Sciatic nerve (tissue), 2 donors: ENCODE data around the gene MYO6. TPM values are rescaled to one million over a fixed set of nuclear protein-coding genes. Genes with fewer than 3 reads are reported as not detected.

Experiments used
- ATAC-seq: fragments of 200-7000 bp; cut with Tn5 transposase; one replicate; pipeline ENCODE4 v1.9.1; 2020; ENCODE audit warnings: mild to moderate bottlenecking, moderate library complexity
- DNase-seq: peaks from one replicate; pipeline ENCODE4 v3.0.0-alpha.2; 2020; ENCODE audit warnings: low spot score
- intact Hi-C: fragments of 100-400 bp; cut with DNase I; formaldehyde crosslinking; loops from one replicate; pipeline ENCODE4 v1.14.2; 2022
- total RNA-seq: library from RNA; stranded (reverse); fragmentation: NEBNext Ultra II Directional; extraction: Animal tissue kit (Norgen Biotek cat#: 25700); gene quantifications from one replicate; pipeline ENCODE4 v1.2.1, GENCODE V29; 2021
- donor health status: DM: no; HTN: no; CAD: no.
- donor health status: DM: no; HTN: no; CAD: no.

MYO6 gene
- total RNA-seq, 1 donor from 2014 or later = 29.4 TPM

DNA sequence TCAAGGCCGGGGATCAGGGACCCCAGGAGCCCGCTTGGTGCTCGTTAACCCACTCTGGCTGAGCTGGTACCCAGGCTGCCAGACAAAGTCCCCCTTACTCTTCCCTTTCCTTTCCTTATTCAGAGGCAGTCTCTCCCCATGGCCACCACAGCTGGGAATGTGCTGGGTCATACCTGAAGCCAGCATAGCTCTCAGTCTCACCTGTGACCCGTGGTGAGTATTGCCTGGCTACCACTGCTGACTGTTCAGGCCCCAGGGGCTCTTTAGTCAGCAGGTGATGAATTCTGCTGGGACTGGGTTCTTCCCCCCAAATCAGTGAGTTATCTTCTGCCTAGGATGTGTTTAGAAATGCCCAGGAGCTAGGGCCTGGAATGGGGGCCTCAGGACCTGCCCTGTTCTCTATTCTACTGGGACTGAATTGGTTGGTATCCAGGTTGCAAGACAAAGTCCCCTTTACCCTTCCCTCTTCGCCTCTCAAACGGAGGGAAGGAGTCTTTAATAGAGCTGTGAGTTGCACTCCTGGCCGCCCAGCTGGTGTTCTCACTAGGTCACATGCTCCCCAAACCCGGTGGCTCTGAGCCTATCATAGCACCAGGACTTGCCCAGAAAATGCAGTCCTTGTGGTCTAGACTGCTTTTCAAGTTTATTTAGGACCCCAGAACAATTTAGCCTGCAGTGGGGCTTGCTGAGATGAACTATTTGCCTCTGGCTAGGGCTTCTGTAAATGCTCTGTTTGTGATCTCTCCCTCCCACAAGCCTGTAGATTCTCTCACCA is 64.6 kb downstream of the MYO6 start:
- ATAC-seq (no peak), DNase-seq (no peak)
- intact Hi-C loops = no loop called here

DNA sequence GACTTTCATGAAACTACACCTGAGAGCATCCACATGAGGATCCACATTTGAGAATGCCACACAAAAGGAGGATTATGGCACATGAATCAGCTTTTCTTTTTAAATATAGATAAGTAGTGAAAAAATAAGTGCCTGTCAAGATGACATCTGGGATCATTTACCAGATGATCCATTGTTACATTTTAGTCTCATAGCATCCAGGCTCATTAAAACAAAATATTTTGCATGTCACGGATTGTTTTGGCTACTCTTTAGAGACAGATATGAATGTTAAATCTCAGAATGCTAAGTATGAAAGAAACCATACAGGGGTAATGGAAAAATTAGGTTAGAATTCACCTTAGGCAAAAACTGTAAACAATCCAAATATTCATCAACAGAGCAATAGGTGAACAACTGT is 66.7 kb downstream of the MYO6 start:
- DNase-seq (no peak), ATAC-seq (no peak)
- intact Hi-C loops = no loop called here

DNA sequence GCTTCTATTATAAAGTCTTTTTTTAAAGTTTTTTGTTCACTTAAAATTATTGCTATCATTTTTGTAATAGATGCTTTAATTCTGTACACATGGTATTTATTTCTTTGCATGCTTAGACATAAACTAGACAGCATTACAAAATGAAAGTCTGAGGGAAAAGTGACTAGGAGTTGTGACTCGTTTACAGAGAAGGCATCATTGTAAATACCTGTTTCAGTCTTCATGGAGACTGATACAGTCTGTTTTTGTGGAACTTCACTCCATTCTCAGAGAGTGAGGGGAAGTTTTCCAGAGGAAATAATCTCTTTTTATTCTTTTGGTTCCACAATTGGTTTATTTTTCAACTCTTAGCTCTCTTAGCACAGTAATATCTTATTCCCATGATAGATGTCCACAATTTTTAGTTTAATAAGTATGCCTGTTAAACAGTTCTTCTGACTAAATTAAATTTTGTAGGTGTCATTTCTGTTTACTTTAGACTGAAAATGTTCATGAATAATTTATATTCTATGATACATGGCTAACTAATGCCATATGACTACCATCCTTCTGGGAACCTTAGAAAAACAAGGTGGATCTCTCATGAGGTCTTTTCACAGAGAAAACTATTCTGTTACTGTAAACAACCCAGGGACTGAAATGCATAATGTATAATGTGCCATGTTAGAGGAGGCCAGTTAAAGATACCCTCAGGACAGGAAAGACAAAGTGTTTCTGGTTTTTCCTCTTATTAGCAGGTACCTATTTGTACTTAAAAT is 69.2 kb downstream of the MYO6 start:
- intact Hi-C loops = no loop called here
- ATAC-seq = no peak
- DNase-seq = no peak

DNA sequence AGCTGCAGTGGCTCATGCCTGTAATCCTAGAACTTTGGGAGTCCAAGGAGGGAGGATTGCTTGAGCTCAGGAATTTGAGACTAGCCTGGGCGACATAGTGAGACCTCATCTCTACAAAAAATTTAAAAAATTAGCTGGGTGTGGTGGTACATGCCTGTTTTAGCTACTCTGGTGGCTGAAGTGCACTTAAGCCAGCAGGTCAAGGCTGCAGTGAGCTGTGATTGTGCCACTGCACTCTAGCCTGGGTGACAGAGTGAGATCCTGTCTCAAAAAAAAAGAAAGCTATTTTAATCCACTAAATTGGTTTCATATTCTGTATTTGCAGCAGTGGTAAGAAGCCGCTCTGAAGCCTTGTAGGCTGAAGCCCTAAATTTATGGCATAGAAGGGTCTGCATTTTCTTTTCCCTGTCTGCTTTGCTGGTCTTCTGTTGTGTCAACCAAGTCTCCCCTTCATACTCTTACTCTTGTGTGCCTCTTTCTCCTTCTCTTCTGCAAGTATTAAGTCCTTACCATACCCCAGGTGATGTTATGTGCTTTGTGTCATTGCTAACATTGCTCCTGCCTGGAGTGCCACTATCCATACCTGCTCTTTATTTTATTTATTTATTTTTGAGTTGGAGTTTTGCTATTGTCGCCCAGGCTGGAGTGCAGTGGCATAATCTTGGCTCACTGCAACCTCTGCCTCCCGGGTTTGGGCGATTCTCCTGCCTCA is 70.9 kb downstream of the MYO6 start:
- intact Hi-C loops = no loop called here
- DNase-seq (no peak), ATAC-seq (no peak)

DNA sequence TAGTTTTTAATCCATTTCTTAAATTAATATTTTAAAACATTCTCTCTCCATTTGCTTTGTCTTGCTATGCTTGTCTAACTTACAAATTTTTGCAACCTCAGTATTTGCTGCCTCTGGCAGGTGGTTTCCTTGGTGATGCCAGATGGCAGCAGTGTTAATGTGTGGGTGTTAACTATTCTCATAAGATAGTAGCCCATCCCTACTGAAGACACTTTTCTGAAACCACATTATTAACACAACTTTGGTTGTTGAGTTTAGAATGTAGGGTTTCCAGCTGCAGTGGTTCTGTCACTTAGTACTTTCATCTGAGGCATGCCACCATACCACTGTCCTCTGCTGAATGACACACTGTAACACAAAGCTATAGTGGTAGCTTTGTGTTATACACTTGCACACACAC is 75.1 kb downstream of the MYO6 start:
- ATAC-seq = no peak
- intact Hi-C loops = no loop called here
- DNase-seq = no peak

DNA sequence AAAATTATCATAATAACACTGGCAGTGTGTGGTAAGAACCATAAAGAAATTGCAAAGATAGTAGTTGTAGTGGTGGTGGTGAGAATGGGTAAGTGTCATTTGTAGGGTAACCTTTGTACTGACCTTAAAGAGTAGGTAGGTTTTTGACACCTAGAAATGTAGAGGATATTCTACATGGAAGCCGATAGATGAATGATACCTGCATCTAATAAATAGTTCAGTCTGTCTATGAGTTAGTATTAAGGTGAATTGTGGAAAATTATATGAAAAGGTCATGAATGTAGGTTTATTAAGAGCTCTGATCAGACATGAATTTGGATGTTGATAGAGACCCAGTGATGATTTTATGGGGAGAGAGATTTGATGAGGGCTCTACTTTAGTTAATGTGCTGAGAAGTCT is 78.1 kb downstream of the MYO6 start:
- ATAC-seq (no peak), DNase-seq (no peak)
- intact Hi-C loops = no loop called here

DNA sequence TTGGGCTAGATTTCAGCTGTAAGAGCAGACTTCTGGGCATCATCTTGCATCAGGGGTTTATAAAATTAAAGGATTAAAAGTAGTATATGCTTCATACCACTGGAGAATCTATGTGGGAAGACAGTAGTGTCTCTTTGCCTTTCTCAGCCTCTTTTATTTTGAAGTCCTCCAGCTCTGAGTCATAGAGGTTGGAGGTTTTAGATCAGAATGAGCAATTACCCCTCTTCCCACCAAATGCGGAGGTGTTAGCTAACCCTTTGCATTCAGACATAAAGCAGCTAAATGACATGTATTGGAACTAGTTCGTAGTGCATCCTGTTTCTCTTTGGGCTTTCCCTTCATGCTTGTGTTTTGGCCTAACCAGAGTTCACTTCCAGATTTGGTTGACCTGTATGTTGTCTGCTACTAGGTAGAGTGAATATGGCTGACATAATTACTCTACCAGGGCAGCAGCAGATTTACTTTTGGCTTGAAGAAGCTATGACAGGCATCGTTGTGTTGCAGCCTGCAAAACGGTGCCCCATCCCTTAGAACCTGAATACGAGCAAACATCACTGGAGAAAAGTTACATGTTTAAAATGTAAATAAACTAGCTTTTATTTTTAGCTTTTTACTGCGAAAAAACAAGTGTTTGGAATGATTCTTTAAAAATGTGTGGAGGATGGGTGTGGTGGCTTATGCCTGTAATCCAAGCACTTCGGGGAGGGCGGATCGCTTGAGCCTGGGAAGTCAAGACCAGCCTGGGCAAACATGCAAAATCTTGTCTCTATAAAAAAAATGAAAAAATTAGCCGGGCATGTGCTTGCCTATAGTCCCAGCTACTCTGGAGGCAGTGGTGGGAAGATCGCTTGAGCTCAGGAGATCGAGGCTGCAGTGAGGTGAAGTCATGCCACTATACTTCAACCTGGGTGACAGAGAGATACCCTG is 82.2 kb downstream of the MYO6 start:
- ATAC-seq (no peak), DNase-seq (no peak)
- intact Hi-C loops = no loop called here

DNA sequence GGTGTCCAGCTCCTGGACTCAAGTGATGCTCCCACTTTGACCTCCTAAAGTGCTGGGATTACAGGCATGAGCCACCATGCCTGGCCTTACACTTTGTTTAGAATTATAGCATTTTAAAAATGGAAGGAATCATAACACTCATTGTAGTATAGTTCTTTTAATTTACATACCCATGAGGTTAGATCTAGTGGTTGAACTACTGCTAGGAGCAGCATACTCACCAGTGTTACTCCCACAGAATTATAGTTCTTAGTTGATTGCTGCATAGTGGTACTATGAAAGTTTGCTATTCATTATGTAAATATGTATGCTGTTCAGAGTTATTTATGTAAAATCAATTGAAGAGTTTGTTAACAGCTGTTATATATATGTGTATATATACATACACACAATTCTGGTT is 85.4 kb downstream of the MYO6 start:
- no peak for ATAC-seq
- DNase-seq = no peak
- intact Hi-C loops = no loop called here

DNA sequence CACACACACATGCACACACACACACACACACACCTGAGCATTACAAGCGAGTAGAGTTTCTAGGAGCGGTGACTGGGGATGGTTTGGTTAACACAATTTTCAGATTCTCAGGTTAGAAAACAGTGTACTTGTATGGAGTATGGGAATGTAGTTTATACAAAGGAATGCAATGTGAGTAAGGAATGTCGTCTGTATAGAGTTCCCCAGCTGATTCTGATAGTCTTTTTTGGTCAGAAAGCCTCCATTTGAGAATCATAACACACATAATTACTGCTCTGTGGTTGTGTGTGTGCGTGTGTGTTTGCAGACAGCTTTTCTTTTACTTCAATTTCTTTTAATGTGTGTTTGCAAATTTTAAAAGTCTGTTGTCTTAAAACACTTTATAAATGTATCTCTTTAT is 93.2 kb downstream of the MYO6 start:
- no peak for DNase-seq
- intact Hi-C loops = no loop called here

DNA sequence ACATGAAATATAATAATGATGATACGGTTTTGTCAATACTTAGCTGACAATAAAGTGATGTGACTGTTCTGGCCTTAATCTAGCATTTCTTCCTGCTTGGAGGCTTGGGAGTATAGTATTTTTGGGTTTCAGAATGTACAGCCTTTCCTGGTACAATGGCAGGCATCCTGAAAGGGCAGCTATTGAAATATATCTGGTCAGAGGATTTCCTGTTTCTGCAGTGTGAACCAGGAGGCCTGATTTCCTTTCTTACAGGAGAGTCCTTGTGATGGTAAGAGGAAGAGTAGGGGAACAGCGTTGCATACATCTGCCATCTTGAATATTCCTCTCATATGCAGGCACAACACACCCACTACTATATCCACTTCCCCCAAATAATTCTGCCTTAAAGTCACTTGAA is 93.7 kb downstream of the MYO6 start:
- intact Hi-C loops = no loop called here
- ATAC-seq (no peak), DNase-seq (no peak)

More for the DNA sequence above, 93.2 kb downstream of the MYO6 start:
- no peak for ATAC-seq

DNA sequence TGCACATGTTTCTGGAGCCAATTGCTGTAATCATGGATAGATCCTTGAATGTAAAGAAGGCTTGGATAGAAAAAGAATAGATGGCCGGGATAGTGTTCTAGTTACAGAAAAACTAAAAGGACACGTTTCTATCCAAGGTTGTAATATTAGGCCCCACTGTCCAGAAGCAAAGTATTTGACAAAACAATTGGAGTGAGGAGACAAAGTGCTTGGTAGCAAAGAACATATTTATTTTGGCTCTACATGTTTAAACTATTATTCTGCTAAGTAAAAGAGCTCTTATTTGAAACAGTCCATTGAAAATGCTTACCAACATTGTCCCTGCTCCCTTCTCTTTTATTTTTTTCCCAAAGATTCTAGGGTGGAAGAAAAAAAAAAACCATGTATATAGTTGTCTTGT is 94.4 kb downstream of the MYO6 start:
- ATAC-seq (no peak), DNase-seq (no peak)
- intact Hi-C loops = no loop called here

DNA sequence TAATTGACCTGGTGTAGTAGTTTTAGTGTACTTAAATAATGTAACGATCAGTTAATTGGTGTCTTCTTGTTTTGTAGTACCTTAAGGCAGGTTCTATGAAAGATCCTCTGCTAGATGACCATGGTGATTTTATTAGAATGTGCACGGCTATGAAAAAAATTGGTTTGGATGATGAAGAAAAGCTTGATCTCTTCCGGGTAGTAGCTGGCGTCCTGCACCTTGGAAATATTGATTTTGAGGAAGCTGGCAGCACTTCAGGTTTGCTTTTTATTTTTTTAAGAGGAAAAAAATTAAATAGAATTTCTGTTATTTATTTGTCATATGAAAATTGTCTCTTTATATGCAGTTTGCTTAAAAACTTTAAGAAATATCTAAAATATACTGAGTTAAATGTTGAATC is 99.2 kb downstream of the MYO6 start:
- no peak for ATAC-seq
- intact Hi-C loops = no loop called here
- no peak for DNase-seq

DNA sequence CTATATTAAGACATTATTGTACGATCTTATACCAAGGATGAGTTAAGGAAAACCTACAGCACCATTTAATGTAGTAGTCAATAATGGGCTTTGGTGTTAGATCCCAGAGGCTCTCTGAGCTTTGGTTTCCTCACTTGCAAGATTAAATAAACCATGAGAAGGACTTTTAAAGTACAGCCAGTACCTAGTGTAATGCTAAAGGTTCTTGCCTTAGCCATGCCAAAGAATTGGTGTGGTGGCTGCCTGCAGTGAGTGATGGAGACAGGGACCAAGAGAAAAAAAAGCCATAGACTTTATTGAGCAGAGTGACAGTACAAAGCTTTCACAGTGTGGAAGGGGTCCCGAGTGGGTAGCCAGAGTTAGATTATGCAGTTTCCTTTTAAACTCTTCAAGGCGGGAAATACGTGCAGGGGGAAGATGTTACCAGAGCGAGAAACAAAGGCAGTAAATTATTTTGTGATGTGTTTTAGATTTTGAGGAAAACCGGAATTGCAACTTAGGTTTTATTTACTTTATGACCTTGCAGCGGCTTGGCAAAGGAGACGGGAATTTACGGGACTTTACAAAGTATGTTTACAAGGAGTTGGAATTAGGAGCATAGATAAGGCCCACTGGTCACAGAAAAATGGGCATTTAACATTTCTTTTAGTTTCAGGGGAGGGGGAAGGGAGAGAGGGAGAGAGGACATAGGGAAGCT is 100.4 kb downstream of the MYO6 start:
- DNase-seq = no peak
- intact Hi-C loops = no loop called here
- no peak for ATAC-seq

DNA sequence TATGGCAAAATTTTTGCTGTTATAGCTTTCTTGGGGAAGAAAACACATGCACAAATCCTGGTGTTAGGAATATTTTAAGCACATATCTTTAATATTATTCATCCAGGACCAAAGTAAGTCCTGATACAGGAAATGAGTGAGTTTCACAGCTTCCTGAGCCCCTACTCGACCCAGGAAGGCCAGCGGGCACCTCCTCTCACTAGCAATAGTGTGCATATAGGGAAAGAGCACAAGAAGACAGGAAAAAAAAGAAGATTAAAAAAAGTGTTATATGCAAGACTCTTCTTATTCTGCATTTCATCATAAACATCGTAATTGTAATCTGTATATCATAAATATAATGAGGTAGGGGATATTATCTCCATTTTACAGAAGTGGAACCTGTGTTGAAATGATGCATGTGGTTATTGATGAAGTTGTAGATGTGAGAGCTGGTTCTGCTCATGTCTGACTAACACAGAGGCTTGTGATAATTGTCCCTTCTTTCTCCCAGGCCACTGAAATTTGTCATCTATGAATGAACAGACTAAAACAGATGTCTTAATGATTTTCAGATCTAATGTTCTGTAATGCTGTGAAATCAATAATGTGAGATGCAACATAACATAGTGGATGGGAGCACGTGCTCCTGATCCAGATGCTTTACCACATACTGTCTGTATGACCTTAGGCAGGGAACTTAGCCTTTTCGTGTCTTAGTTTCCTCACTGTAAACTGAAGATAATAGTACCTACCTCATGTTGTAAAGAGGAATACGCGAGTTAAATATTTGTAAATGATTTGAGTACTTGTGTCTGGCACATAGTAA is 101.2 kb downstream of the MYO6 start:
- ATAC-seq (no peak), DNase-seq (no peak)
- intact Hi-C loops = no loop called here

DNA sequence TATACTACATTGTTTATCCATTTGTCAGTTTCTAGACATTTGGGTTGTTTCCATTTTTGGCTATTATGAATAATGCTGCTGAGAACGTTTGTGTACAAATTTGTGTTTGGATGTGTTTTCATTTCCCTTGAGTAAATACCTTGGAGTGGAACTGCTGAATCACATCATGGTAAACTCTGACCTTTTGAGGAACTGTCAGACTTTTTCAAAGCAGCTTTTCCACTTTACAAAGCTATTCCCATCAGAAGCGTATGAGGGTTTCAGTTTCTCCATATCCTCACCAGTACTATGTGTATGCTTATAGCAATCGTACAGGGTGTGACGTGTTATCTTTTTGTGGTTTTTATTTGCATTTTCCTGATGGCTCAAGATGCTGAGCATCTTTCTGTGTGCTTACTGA is 103.7 kb downstream of the MYO6 start:
- intact Hi-C loops = no loop called here
- DNase-seq (no peak), ATAC-seq (no peak)

DNA sequence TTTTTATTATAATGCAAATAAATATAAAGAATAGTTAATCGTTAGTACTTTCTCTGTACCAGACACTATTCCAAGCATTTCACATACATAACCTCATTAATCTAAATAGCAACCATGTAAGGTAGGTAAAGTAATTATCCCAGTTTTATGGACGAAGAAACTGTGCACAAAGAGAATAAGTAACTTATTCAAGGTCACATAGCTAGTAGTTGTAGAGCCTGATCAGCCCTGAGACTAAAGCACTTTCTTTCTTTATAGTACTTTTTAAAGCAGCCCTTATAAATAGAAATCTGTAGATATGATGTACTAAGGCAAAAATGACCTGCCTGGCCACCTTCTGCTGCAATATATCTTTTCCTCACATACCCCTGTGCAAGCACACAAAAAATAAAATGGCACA is 104.8 kb downstream of the MYO6 start:
- intact Hi-C loops = no loop called here
- DNase-seq (no peak), ATAC-seq (no peak)

DNA sequence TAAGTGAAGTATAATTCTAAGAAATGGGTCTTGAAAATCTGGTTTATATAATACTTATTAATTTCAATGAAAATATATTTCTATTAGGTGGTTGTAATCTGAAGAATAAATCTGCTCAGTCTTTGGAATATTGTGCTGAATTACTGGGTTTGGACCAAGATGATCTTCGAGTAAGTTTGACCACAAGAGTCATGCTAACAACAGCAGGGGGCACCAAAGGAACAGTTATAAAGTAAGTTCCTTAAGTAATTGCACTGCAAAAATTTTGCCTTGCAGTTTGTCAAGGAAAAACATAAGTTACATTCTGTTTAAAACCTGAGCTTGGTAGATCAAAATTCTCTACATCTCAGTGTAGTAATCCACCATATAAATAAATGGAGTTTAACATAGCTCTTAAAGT is 106.0 kb downstream of the MYO6 start:
- DNase-seq (no peak), ATAC-seq (no peak)
- intact Hi-C loops = no loop called here

DNA sequence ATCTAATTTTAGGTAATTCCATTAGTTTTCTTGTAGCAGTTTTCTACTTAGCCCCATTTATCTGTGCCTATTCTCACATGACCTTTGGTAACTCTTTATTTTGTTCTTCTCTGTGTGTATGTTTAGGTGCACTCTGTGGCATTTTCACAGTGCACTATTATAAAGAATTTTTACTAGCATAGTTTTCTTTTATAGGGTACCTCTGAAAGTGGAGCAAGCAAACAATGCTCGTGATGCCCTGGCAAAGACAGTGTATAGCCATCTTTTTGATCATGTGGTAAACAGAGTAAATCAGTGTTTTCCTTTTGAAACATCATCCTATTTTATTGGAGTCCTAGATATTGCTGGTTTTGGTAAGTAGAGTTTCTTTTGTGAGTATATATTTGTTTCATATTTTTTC is 107.9 kb downstream of the MYO6 start:
- no peak for DNase-seq
- no peak for ATAC-seq
- intact Hi-C loops = no loop called here
